Gastroesophageal sphincter (tissue), 4 donors: ENCODE results near the gene GUCA2B. TPM values are rescaled to one million over a fixed set of nuclear protein-coding genes. Genes with fewer than 3 reads are reported as not detected.

Source experiments
- ATAC-seq: fragments of 150-250 bp; one replicate; pipeline ENCODE4 v1.9.1; 2016; ENCODE audit warnings: mild to moderate bottlenecking, moderate library complexity
- H3K27ac ChIP-seq, 4 donors: fragments of 200-600 bp; sonication (generic) in 3 of 4; 1 replicate in 3 of 4; 2 replicates in 1 of 4; pipeline ENCODE4 v1.5.1; 2016 to 2019
- H3K27me3 ChIP-seq: fragments of 200-600 bp; sonication (generic); one replicate; pipeline ENCODE4 v1.5.1; 2019
- H3K36me3 ChIP-seq, 2 donors: fragments of 200-600 bp; sonication (generic); one replicate each; pipeline ENCODE4 v1.5.1; 2019; ENCODE audit warnings: control low read depth in 1 of 2
- H3K4me1 ChIP-seq, 3 donors: fragments of 200-600 bp; sonication (generic); 1 replicate in 2 of 3; 2 replicates in 1 of 3; pipeline ENCODE4 v1.5.1; 2016 to 2019; ENCODE audit warnings: control low read depth in 2 of 3
- H3K4me3 ChIP-seq, 2 donors: fragments of 200-600 bp; sonication (generic); one replicate each; pipeline ENCODE4 v1.5.1; 2019; ENCODE audit warnings: mild to moderate bottlenecking in 1 of 2, moderate library complexity in 1 of 2
- H3K9me3 ChIP-seq, 3 donors: fragments of 200-600 bp; sonication (generic); one replicate each; pipeline ENCODE4 v1.5.1; 2017 to 2019; ENCODE audit warnings: control low read depth in 2 of 3
- EP300 ChIP-seq: sonication (generic); formaldehyde crosslinking; IDR thresholded peaks from one replicate; pipeline ENCODE4 v1.6.1; 2017; ENCODE audit warnings: antibody characterized with exemption, mild to moderate bottlenecking
- POLR2A ChIP-seq, 2 donors: fragments of 450-650 bp; IDR thresholded peaks; one replicate each; pipeline ENCODE4 v1.6.1; 2017; ENCODE audit warnings: antibody characterized with exemption in 2 of 2, mild to moderate bottlenecking in 2 of 2, moderate library complexity in 1 of 2
- POLR2AphosphoS5 ChIP-seq: sonication (generic); formaldehyde crosslinking; IDR thresholded peaks from one replicate; pipeline ENCODE4 v1.6.1; 2017; ENCODE audit warnings: antibody characterized with exemption
- WGBS, 2 donors: methylation state at CpG; one replicate each; pipeline ENCODE4 v1.1.5; 2018; ENCODE audit warnings: low coverage in 1 of 2; 5-methylcytosine and 5-hydroxymethylcytosine counted together
- total RNA-seq, 4 donors: library from RNA; depleted of rRNA; stranded (reverse); fragments of >200 nt; gene quantifications; one replicate each; pipeline ENCODE4 v1.1.0, GENCODE V29; 2016
- TF ChIP-seq, protein P1 (sequence below), 4 experiments: fragments of 200-600 bp in 2 of 4; fragments of 450-650 bp in 2 of 4; sonication (generic) in 1 of 4; IDR thresholded peaks; one replicate each; pipeline ENCODE4 v1.5.1; 2017 to 2019; ENCODE audit warnings: antibody characterized with exemption in 4 of 4, mild to moderate bottlenecking in 2 of 4, moderate library complexity in 2 of 4

Gene GUCA2B
- total RNA-seq, 4 donors from 2014 or later, result not detected

DNA sequence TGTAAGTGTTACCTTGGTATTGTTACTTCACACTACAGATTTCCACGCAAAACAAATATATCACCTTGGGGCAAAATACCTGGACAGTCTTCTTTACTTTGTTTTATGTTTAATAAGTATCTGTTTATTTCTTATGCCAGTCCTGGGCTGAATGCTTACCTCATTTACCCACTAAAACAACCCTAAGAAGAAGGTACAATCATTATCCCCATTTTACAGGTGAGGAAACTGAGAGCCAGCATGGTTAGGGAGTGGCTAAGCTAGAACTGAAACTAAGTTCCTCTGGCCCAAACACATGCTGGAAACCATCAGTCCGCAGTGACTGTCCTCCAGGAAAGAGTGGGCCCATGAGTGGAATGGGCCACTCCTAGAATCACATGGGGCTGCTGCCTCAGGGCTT is 13.0 kb upstream of the GUCA2B start:
- no peaks in the 10 kb centered on the region for H3K9me3 ChIP-seq
- 100% methylated on average over 1 of the region's 2 CpGs for WGBS, 2 donors
- H3K36me3 ChIP-seq, result no peaks in the 10 kb centered on the region
- peaks cover 64% of the 10 kb centered on the region for H3K27me3 ChIP-seq
- TF ChIP-seq POLR2AphosphoS5 (no peak), POLR2A (IDR thresholded peaks at IDR 0.05) (no peak), EP300 (no peak)
- TF ChIP-seq, protein P1, sequence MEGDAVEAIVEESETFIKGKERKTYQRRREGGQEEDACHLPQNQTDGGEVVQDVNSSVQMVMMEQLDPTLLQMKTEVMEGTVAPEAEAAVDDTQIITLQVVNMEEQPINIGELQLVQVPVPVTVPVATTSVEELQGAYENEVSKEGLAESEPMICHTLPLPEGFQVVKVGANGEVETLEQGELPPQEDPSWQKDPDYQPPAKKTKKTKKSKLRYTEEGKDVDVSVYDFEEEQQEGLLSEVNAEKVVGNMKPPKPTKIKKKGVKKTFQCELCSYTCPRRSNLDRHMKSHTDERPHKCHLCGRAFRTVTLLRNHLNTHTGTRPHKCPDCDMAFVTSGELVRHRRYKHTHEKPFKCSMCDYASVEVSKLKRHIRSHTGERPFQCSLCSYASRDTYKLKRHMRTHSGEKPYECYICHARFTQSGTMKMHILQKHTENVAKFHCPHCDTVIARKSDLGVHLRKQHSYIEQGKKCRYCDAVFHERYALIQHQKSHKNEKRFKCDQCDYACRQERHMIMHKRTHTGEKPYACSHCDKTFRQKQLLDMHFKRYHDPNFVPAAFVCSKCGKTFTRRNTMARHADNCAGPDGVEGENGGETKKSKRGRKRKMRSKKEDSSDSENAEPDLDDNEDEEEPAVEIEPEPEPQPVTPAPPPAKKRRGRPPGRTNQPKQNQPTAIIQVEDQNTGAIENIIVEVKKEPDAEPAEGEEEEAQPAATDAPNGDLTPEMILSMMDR (IDR thresholded peaks at IDR 0.05), result no peak
- no peak for ATAC-seq
- no peak overlapping the region for H3K4me3 ChIP-seq
- no peak overlapping the region for H3K27ac ChIP-seq
- H3K4me1 ChIP-seq, result no peaks in the 10 kb centered on the region

DNA sequence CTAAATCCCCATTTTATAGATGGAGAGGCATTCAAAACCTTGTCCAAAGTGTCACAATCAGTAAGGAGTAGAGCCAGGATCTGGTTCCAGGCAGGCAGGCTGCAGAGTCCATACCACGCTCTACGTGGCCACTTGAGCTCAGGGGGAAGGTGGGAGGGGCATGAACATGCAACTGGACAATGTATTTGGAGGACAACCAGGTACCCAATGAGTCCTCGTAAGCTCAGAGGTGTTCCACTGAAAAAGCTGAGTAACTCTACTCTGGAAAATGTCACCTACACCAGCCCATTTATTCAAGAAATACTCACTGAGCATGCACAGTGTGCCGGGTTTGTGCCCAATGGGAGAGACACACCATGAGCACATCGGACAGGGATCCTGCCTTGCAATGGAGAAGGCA is 11.2 kb upstream of the GUCA2B start:
- H3K36me3 ChIP-seq, result no peaks in the 10 kb centered on the region
- no peak overlapping the region for H3K4me3 ChIP-seq
- no peaks in the 10 kb centered on the region for H3K9me3 ChIP-seq
- no peak overlapping the region for H3K27ac ChIP-seq
- TF ChIP-seq POLR2A (IDR thresholded peaks at IDR 0.05) (no peak), EP300 (no peak)
- TF ChIP-seq, protein P1 (IDR thresholded peaks at IDR 0.05), result no peak
- no peak for ATAC-seq
- 60 to 67% methylated on average over 1 to 3 of the region's 5 CpGs for WGBS, 2 donors
- H3K4me1 ChIP-seq, result no peaks in the 10 kb centered on the region
- peaks cover 82% of the 10 kb centered on the region for H3K27me3 ChIP-seq

DNA sequence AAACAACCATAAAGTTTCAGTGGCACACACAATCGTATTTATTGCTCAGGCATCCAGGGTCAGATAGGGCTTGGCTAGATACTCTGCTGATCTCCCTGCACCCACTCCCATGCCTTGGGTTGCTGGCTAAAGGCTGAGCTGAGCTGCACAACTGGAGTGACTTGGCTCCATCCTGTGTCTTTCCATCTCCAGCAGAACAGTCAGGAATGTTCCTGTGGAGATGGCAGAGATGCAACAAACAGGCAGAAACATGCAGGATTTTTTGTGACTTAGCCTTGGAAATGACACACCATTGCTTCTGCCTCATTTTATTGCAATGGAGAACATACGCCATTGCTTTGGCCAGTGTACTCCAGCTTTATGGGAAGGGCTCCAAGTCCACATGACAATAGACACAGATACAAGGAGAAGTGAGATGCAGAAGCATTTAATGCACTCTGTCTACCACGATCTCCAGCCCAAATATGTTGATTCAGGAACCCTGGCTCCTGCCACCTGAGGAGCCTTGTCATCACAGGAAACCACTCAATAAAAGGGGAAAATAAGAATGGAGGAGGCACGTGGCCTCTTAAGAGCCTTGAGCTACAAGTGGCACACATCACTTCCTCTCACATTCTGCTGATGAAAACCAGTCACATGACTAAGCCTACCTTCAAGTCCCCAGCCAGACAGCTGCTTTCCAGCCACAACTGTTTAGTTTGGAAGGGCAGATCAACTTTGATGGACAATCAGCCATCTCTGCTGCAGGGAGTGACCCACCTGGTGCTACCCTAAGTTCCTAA is 10.1 kb upstream of the GUCA2B start:
- ATAC-seq, result no peak
- 53 to 80% methylated on average over 1 to 3 of the region's 4 CpGs for WGBS, 2 donors

DNA sequence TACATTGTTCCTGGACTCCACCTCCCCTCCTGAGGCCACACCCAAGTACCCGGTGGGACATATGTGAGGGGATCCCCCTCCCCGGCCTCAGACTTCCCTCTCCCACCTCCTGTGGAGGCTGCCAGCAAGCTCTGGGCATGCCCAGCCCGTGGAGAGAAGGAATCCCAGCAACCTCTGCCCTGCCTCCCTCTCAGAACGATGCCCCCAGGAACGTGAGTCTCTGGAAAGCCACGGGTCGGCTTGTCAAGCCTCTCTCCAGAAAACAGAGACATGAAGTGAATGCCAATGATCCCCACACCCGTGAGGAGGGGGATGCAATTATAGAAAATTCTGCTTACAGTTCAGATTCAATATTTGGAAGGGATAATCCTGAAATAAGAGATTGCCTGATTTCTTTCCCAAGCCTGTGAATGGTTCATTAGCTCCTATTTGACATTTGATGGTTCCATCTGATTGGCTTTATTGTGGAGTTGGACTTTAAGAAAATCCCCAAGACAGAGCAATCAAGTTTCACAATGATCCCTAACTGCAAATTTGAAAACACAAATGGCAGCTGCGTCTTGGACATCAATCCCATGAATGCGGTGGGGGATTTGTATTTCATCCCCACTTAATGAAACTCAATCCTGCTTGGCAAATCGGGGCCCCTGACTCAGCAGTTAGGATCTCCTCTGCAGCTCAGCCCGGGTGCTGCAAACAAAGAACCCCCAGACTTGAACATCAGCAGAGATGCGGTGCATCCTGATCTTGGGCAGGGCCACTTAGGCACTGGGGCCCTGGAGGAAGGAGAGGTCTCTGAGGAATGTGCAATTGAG is 9.1 kb upstream of the GUCA2B start:
- Histone ChIP-seq H3K27ac (no peak overlapping the region), H3K4me1 (no peaks in the 10 kb centered on the region), H3K9me3 (no peaks in the 10 kb centered on the region), H3K27me3 (peaks cover 94% of the 10 kb centered on the region), H3K36me3 (no peaks in the 10 kb centered on the region), H3K4me3 (no peak overlapping the region)
- 57 to 73% methylated on average over 5 to 7 of the region's 13 CpGs for WGBS, 2 donors
- no peak for TF ChIP-seq POLR2A (IDR thresholded peaks at IDR 0.05)
- no peak for ATAC-seq

More for the DNA sequence above, 10.1 kb upstream of the GUCA2B start:
- Histone ChIP-seq H3K4me1 (no peaks in the 10 kb centered on the region), H3K27me3 (peaks cover 89% of the 10 kb centered on the region), H3K27ac (no peak overlapping the region), H3K36me3 (no peaks in the 10 kb centered on the region), H3K9me3 (no peaks in the 10 kb centered on the region), H3K4me3 (no peak overlapping the region)
- TF ChIP-seq POLR2AphosphoS5, result no peak
- no peak for TF ChIP-seq POLR2A (IDR thresholded peaks at IDR 0.05)
- no peak for TF ChIP-seq EP300
- TF ChIP-seq, protein P1 (IDR thresholded peaks at IDR 0.05), result no peak

DNA sequence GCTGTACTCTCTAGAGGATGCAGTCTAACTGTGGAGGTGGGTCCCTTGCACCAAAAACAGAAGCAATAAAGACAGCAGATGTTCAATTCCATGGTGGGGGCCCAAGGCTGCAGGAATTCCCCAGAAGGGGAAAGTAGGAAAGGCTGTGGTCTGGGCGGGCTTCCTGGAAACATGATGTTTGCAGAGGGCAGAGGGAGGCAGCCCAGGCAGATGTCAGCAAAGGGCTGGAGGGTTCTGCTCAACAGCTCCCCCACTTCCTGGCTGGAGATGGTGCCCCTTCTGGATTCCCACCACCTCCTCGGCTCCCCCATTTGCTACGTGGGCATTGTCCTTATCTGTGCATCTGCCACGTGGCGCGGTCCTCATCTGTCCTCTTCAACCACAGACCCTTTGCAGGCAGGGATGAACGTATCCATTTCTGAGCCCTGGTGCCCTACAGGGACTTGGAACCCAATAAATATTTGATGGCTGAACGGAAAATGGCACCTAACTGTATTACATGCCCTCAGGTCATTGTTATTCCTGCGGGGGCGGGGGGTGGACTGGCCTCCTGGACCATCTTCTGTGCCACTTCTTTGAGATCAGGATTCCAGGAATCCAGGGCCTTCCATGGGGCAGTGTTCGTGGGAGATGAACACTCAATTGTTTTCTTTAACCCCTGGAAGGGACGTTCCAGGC is 8.4 kb upstream of the GUCA2B start:
- peaks cover 96% of the 10 kb centered on the region for H3K27me3 ChIP-seq

More for the DNA sequence above, 8.4 kb upstream of the GUCA2B start:
- no peaks in the 10 kb centered on the region for H3K9me3 ChIP-seq
- H3K36me3 ChIP-seq, result no peaks in the 10 kb centered on the region
- WGBS, 2 donors, result 60 to 65% methylated on average over 1 to 8 of the region's 12 CpGs
- no peak overlapping the region for H3K4me3 ChIP-seq
- ATAC-seq, result no peak
- no peak for TF ChIP-seq POLR2A (IDR thresholded peaks at IDR 0.05)
- TF ChIP-seq POLR2AphosphoS5, result no peak
- TF ChIP-seq, protein P1 (IDR thresholded peaks at IDR 0.05), result no peak
- no peak for TF ChIP-seq EP300
- H3K4me1 ChIP-seq, result no peaks in the 10 kb centered on the region
- H3K27ac ChIP-seq, result no peak overlapping the region
